Measurements from ENCODE around the gene PHKG1. TPM values are rescaled to one million over a fixed set of nuclear protein-coding genes. Genes with fewer than 3 reads are reported as not detected.

Gene PHKG1
- total RNA-seq, 1 experiment from 2014 or later, result 1.1 TPM

- TF ChIP-seq SP1 (IDR thresholded peaks at IDR 0.05; ENCODE audit: low read depth) (no peak), JUND (IDR thresholded peaks at IDR 0.05) (peak; percentile 40; the same call in 1 of the 2 replicates), CBX3 (IDR thresholded peaks at IDR 0.05; ENCODE audit: low read depth) (peak; percentile 29; the same call in 1 of the 2 replicates), EGR1 (IDR thresholded peaks at IDR 0.05; ENCODE audit: low read depth) (peak; percentile 44; the same call in 1 of the 2 replicates), SIN3A (IDR thresholded peaks at IDR 0.05; ENCODE audit: low read depth) (0 out of 2 replicates have a peak, but pooled peaks have one; percentile 19), YY1 (IDR thresholded peaks at IDR 0.05; ENCODE audit: extremely low read depth, insufficient replicate concordance, low read depth, low read length) (peak; percentile 27), ATF3 (IDR thresholded peaks at IDR 0.05) (no peak)
- TF ChIP-seq, protein P1, sequence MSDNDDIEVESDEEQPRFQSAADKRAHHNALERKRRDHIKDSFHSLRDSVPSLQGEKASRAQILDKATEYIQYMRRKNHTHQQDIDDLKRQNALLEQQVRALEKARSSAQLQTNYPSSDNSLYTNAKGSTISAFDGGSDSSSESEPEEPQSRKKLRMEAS (IDR thresholded peaks at IDR 0.05), result peak; percentile 66; the same call in 1 of the 2 replicates
- TF ChIP-seq, protein P2, sequence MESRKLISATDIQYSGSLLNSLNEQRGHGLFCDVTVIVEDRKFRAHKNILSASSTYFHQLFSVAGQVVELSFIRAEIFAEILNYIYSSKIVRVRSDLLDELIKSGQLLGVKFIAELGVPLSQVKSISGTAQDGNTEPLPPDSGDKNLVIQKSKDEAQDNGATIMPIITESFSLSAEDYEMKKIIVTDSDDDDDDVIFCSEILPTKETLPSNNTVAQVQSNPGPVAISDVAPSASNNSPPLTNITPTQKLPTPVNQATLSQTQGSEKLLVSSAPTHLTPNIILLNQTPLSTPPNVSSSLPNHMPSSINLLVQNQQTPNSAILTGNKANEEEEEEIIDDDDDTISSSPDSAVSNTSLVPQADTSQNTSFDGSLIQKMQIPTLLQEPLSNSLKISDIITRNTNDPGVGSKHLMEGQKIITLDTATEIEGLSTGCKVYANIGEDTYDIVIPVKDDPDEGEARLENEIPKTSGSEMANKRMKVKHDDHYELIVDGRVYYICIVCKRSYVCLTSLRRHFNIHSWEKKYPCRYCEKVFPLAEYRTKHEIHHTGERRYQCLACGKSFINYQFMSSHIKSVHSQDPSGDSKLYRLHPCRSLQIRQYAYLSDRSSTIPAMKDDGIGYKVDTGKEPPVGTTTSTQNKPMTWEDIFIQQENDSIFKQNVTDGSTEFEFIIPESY (IDR thresholded peaks at IDR 0.05; ENCODE audit: extremely low read depth, insufficient replicate concordance, low read length), result peak; percentile 45
These were observed 28.7 kb downstream of the PHKG1 start, which contains the start of gene SUMF2 (continued) for GRCh38 chr7:56063882-56064625.

DNA sequence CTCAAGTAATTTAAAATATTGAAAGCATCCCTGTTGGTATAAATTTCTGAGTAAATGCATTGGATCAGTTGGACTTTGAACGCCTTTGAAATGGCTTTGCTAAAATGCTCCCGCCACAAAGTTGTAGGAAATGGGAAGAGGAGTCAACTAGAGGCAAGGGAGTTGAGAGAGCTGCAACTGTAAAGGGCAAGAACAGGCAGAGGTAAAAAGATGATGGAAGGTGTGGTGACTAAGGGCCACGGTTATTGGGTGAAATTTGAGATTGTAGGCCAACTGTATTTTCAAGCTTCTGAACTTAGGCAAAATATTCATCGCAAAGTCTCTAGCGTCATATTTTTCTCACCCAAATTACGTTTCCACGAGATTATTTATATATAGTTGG lies 29.3 kb downstream of the PHKG1 start:
- Histone ChIP-seq H4K20me1 (ENCODE audit: insufficient read depth) (peaks cover 15% of the 10 kb centered on the region), H3K4me1 (ENCODE audit: control insufficient read depth in 1 of 2, insufficient read depth in 2 of 2, low read length in 2 of 2) (peaks cover 32 to 61% of the 10 kb centered on the region in 2 experiments), H3K9me3 (ENCODE audit: control insufficient read depth in 1 of 2, insufficient read depth in 1 of 2, low read depth in 1 of 2, low read length in 2 of 2) (no peaks in the 10 kb centered on the region), H3K4me2 (ENCODE audit: low read length) (peak overlapping the region; percentile 85), H3K36me3 (ENCODE audit: control insufficient read depth in 1 of 2, insufficient read depth in 2 of 2, low read length in 2 of 2) (peaks cover 21 to 51% of the 10 kb centered on the region in 2 experiments), H3K79me2 (ENCODE audit: insufficient read depth, low read length) (peaks cover 70% of the 10 kb centered on the region), H3K9ac (ENCODE audit: low read length) (peak overlapping the region; percentile 95), H3K27ac (ENCODE audit: low read depth, low read length) (peak overlapping the region; percentile 98), H3K4me3 (replicated peaks in 1 of 2; ENCODE audit: low read depth in 1 of 2, low read length in 2 of 2) (peak overlapping the region in 1 of 2 experiments; percentile 88), H3K9me2 (ENCODE audit: insufficient read depth) (no peaks in the 10 kb centered on the region), H2AFZ (ENCODE audit: low read depth, low read length, poor library complexity, severe bottlenecking) (no peak overlapping the region), H3K27me3 (ENCODE audit: insufficient read depth, low read length) (no peaks in the 10 kb centered on the region)
- TF ChIP-seq REST (IDR thresholded peaks at IDR 0.05; ENCODE audit: low read depth) (no peak), YY1 (IDR thresholded peaks at IDR 0.05; ENCODE audit: extremely low read depth, insufficient replicate concordance, low read depth, low read length) (no peak), POLR2AphosphoS5 (IDR thresholded peaks at IDR 0.05; ENCODE audit: low read depth, low read length) (no peak), SIN3A (IDR thresholded peaks at IDR 0.05; ENCODE audit: low read depth) (no peak)
- ChIA-PET POLR2A (interaction anchor here (1.2 to 6.5 kb wide), 2 partner anchors 10 to 12 kb away, joined by 5 to 64 read pairs; partner anchors contain the start of genes CCT6A and PSPH), RAD21 (ENCODE audit: low non-redundant PET in 1 of 2, low total read pairs in 2 of 2, uncharacterized antibody in 2 of 2, unreplicated experiment in 2 of 2) (no interaction called here), CTCF (interaction anchor here (0.8 kb wide), 1 partner anchor 422 kb away, joined by 3 read pairs; no protein-coding TSS in a partner anchor)
- DNase-seq (ENCODE audit: low read depth, low spot score) (no peak), ATAC-seq (peak; percentile 18)
- TSS peak; percentile 3 for BruUV-seq (replicated peaks)
- intact Hi-C loops (cut with micrococcal nuclease), result no loop called here

Measured in HCT116 (cell line).